Globus pallidus (tissue), 1 donor: ENCODE data around the gene SORCS2.
"Not testable (repeated sequence)": the region's sequence is repeated elsewhere in the genome, so short reads cannot be mapped to it uniquely, and the experiment has no call there.

Experiments
- DNase-seq: peaks from one replicate; pipeline ENCODE4 v3.0.0-alpha.2; 2015; ENCODE audit warnings: low spot score

Gene SORCS2

GRCh38 chr4:7450775-7451433, 258.6 kb downstream of the SORCS2 start:
- no peak for DNase-seq

- DNase-seq, result no peak
Observed at GRCh38 chr4:7451434-7451789, 259.1 kb downstream of the SORCS2 start.

- no peak for DNase-seq
Observed at GRCh38 chr4:7451800-7452199, 259.5 kb downstream of the SORCS2 start.

- not testable (repeated sequence) for DNase-seq
Observed at GRCh38 chr4:7452802-7453201, 260.5 kb downstream of the SORCS2 start.

GRCh38 chr4:7457201-7458065, 265.1 kb downstream of the SORCS2 start:
- no peak for DNase-seq

- DNase-seq, result no peak
Observed at GRCh38 chr4:7458066-7458425, 265.7 kb downstream of the SORCS2 start.

- no peak for DNase-seq
Observed at GRCh38 chr4:7458477-7458876, 266.1 kb downstream of the SORCS2 start.

GRCh38 chr4:7459471-7459870, 267.1 kb downstream of the SORCS2 start:
- DNase-seq, result no peak

GRCh38 chr4:7460566-7460965, 268.2 kb downstream of the SORCS2 start:
- DNase-seq, result no peak

- no peak for DNase-seq
Observed at GRCh38 chr4:7461230-7461629, 268.9 kb downstream of the SORCS2 start.

- DNase-seq, result peak; percentile 61
Observed at GRCh38 chr4:7462509-7462971, 270.2 kb downstream of the SORCS2 start.

GRCh38 chr4:7463566-7464258, 271.4 kb downstream of the SORCS2 start:
- DNase-seq, result no peak

- no peak for DNase-seq
Observed at GRCh38 chr4:7464259-7464655, 271.9 kb downstream of the SORCS2 start.

- no peak for DNase-seq
Observed at GRCh38 chr4:7465017-7465416, 272.7 kb downstream of the SORCS2 start.

- DNase-seq, result no peak
Observed at GRCh38 chr4:7466215-7466614, 273.9 kb downstream of the SORCS2 start.

- DNase-seq, result peak; percentile 86
Observed at GRCh38 chr4:7466904-7467303, 274.6 kb downstream of the SORCS2 start.

GRCh38 chr4:7467471-7467870, 275.1 kb downstream of the SORCS2 start:
- DNase-seq, result no peak

GRCh38 chr4:7469023-7469422, 276.7 kb downstream of the SORCS2 start:
- no peak for DNase-seq

- no peak for DNase-seq
Observed at GRCh38 chr4:7470111-7470510, 277.8 kb downstream of the SORCS2 start.

GRCh38 chr4:7470522-7471128, 278.3 kb downstream of the SORCS2 start:
- DNase-seq, result no peak

GRCh38 chr4:7472442-7473013, 280.2 kb downstream of the SORCS2 start:
- no peak for DNase-seq

- DNase-seq, result no peak
Observed at GRCh38 chr4:7473081-7473480, 280.7 kb downstream of the SORCS2 start.
